ENCODE data around the gene EEFSEC. TPM values are rescaled to one million over a fixed set of nuclear protein-coding genes. Genes with fewer than 3 reads are reported as not detected.

EEFSEC gene
- polyA plus RNA-seq, 1 donor (not counting 4 experiments of a cell fraction or from before 2014, with no cell fraction given) = 8.7 TPM

DNA sequence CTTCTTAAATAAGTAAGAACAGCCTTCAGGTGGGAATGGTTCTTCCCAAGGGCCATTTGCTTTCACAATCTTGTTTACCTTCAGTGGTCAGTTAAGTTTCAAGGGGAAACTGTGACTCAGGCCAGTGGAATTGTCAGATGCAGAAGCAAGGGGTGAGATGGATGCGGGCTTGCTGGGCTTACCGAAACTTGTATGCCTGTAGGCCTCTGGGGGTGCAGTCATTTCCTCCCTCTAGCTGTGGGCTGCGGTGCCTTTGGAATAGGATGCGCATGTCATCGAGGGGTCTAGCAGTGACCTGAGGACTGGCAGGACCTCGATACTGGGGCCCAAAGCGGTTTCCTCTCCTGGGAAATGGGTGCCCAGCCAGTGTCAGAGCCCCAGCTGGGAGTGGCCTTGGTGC is 121.6 kb downstream of the EEFSEC start:
- Histone ChIP-seq H3K4me1 (ENCODE audit: control insufficient read depth, extremely low read depth, insufficient read depth, low read length) (peaks cover 12% of the 10 kb centered on the region), H3K27me3 (ENCODE audit: control insufficient read depth, extremely low read depth, insufficient read depth, low read length) (no peaks in the 10 kb centered on the region), H3K9me1 (ENCODE audit: control insufficient read depth, extremely low read depth, insufficient read depth, low read length) (no peaks in the 10 kb centered on the region), H3K9ac (ENCODE audit: control insufficient read depth, extremely low read depth, insufficient read depth, low read length) (no peak overlapping the region), H3K79me2 (ENCODE audit: control insufficient read depth, insufficient read depth, low read length) (no peaks in the 10 kb centered on the region), H3K9me3 (ENCODE audit: control insufficient read depth, low read depth, low read length) (no peaks in the 10 kb centered on the region), H4K20me1 (ENCODE audit: control insufficient read depth, extremely low read depth, insufficient read depth, low read length) (no peaks in the 10 kb centered on the region), H3K36me3 (ENCODE audit: control insufficient read depth in 2 of 2, extremely low read depth in 1 of 2, insufficient read depth in 2 of 2, low read length in 2 of 2) (peaks cover 0 to 2% of the 10 kb centered on the region in 2 experiments), H2AFZ (ENCODE audit: control insufficient read depth, low read length) (no peak overlapping the region), H3K4me3 (ENCODE audit: control insufficient read depth in 2 of 3, extremely low read depth in 1 of 3, insufficient read depth in 2 of 3, low read depth in 1 of 3, low read length in 3 of 3) (no peak overlapping the region), H3K27ac (ENCODE audit: control insufficient read depth, insufficient read depth, low read length) (no peak overlapping the region), H3K4me2 (ENCODE audit: control insufficient read depth, extremely low read depth, insufficient read depth, low read depth, low read length) (no peak overlapping the region)
- FAIRE-seq (no peak), DNase-seq (ENCODE audit: low read depth, low spot score) (no peak)
- no peak for TF ChIP-seq EZH2 (IDR thresholded peaks at IDR 0.05; ENCODE audit: low read length)
- TF ChIP-seq, protein P1, sequence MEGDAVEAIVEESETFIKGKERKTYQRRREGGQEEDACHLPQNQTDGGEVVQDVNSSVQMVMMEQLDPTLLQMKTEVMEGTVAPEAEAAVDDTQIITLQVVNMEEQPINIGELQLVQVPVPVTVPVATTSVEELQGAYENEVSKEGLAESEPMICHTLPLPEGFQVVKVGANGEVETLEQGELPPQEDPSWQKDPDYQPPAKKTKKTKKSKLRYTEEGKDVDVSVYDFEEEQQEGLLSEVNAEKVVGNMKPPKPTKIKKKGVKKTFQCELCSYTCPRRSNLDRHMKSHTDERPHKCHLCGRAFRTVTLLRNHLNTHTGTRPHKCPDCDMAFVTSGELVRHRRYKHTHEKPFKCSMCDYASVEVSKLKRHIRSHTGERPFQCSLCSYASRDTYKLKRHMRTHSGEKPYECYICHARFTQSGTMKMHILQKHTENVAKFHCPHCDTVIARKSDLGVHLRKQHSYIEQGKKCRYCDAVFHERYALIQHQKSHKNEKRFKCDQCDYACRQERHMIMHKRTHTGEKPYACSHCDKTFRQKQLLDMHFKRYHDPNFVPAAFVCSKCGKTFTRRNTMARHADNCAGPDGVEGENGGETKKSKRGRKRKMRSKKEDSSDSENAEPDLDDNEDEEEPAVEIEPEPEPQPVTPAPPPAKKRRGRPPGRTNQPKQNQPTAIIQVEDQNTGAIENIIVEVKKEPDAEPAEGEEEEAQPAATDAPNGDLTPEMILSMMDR (optimal IDR thresholded peaks at IDR 0.05 in 1 of 3, IDR thresholded peaks at IDR 0.05 in 1 of 3, conservative IDR thresholded peaks at IDR 0.05 in 1 of 3; ENCODE audit: extremely low read depth in 1 of 3, insufficient read depth in 2 of 3, low read length in 3 of 3) = no peak
- dilution Hi-C loops (cut with MboI; ENCODE audit: extremely low pct_ligation_motif_present, low sequenced_read_pairs) = no loop called here

DNA sequence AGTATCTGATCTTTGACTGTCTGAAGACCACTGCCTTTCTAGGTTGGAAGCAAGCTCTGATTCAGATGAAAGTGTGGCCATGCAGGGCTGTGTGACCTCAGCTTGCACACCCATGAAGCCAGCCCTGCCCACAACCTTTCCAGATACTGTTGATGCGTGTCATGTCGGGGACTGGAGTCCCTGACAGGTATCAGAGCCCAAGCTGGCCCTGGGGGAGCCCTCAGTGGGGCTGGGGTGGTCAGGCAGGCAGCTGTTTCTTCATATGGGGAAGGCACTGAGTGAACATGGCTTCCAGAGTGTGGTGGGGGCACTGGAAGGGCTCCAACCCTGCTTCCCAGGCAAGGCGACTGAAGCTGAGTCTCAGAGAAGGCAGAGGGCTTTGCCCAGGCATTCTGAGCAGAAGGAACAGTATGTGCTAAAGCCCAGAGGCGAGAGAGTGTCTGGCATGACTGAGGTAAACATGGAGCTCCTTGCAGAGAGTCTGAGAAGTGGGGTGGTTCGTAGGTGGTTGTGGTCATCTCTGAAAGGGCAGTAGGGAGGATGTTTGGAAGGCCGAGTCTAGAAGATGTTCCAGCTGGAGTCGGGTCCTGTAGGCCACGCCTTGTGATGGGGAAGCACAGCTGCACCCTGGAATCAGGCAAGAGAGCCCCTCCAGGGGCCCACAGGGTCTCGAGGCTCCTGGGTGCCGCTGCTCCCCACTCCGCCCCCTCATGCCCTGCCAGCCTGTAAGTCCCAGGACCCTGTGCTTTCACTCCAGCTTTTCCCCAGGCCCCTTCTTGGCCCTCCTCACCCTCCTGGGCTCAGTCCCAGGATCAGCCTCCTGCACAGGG is 122.2 kb downstream of the EEFSEC start:
- DNase-seq (ENCODE audit: low read depth, low spot score) (no peak), FAIRE-seq (no peak)
- TF ChIP-seq EZH2 (IDR thresholded peaks at IDR 0.05; ENCODE audit: low read length) = no peak
- TF ChIP-seq, protein P1 (optimal IDR thresholded peaks at IDR 0.05 in 1 of 3, IDR thresholded peaks at IDR 0.05 in 1 of 3, conservative IDR thresholded peaks at IDR 0.05 in 1 of 3; ENCODE audit: extremely low read depth in 1 of 3, insufficient read depth in 2 of 3, low read length in 3 of 3) = no peak
- H3K4me1 ChIP-seq (ENCODE audit: control insufficient read depth, extremely low read depth, insufficient read depth, low read length) = peaks cover 5% of the 10 kb centered on the region
- no peaks in the 10 kb centered on the region for H3K27me3 ChIP-seq (ENCODE audit: control insufficient read depth, extremely low read depth, insufficient read depth, low read length)
- no peak overlapping the region for H3K27ac ChIP-seq (ENCODE audit: control insufficient read depth, insufficient read depth, low read length)
- no peaks in the 10 kb centered on the region for H4K20me1 ChIP-seq (ENCODE audit: control insufficient read depth, extremely low read depth, insufficient read depth, low read length)
- H3K36me3 ChIP-seq (ENCODE audit: control insufficient read depth in 2 of 2, extremely low read depth in 1 of 2, insufficient read depth in 2 of 2, low read length in 2 of 2) = peaks cover 0 to 2% of the 10 kb centered on the region in 2 experiments
- no peaks in the 10 kb centered on the region for H3K9me3 ChIP-seq (ENCODE audit: control insufficient read depth, low read depth, low read length)
- no peak overlapping the region for H3K4me3 ChIP-seq (ENCODE audit: control insufficient read depth in 2 of 3, extremely low read depth in 1 of 3, insufficient read depth in 2 of 3, low read depth in 1 of 3, low read length in 3 of 3)
- no peak overlapping the region for H3K9ac ChIP-seq (ENCODE audit: control insufficient read depth, extremely low read depth, insufficient read depth, low read length)
- H3K9me1 ChIP-seq (ENCODE audit: control insufficient read depth, extremely low read depth, insufficient read depth, low read length) = no peaks in the 10 kb centered on the region
- H3K79me2 ChIP-seq (ENCODE audit: control insufficient read depth, insufficient read depth, low read length) = no peaks in the 10 kb centered on the region
- no peak overlapping the region for H3K4me2 ChIP-seq (ENCODE audit: control insufficient read depth, extremely low read depth, insufficient read depth, low read depth, low read length)
- H2AFZ ChIP-seq (ENCODE audit: control insufficient read depth, low read length) = no peak overlapping the region
- dilution Hi-C loops (cut with MboI; ENCODE audit: extremely low pct_ligation_motif_present, low sequenced_read_pairs) = no loop called here
